IPS DF 6.9 (cell line): Measurements from ENCODE around the gene FNDC10.

Experiments
- DNase-seq: peaks from one replicate; pipeline ENCODE4 v3.0.0-alpha.2; 2013; ENCODE audit warnings: low read depth, low spot score
- H3K27ac ChIP-seq: one replicate; pipeline ENCODE4 v1.5.1; 2013; ENCODE audit warnings: low read length, control low read depth
- H3K27me3 ChIP-seq: 2 replicates; pipeline ENCODE4 v1.6.1; 2013; ENCODE audit warnings: mild to moderate bottlenecking, low read length; ENCODE audit not compliant: control insufficient read depth, insufficient read depth
- H3K36me3 ChIP-seq: 2 replicates; pipeline ENCODE4 v1.6.1; 2013; ENCODE audit warnings: low read length; ENCODE audit not compliant: control insufficient read depth, insufficient read depth
- H3K4me1 ChIP-seq: 2 replicates; pipeline ENCODE4 v1.6.1; 2013; ENCODE audit warnings: low read length; ENCODE audit not compliant: control insufficient read depth, insufficient read depth
- H3K4me3 ChIP-seq: 2 replicates; pipeline ENCODE4 v1.5.1; 2013; ENCODE audit warnings: mild to moderate bottlenecking, low read length
- H3K9me3 ChIP-seq: 2 replicates; pipeline ENCODE4 v1.6.1; 2013; ENCODE audit warnings: low read length, inconsistent platforms; ENCODE audit not compliant: control insufficient read depth, insufficient read depth
- WGBS: extraction: QIAGEN DNeasy Blood & Tissue Kit; methylation state at CpG from one replicate; pipeline ENCODE4 v1.1.7; 2013; ENCODE audit warnings: mixed read lengths, missing lambda C conversion rate; ENCODE audit not compliant: insufficient read length, insufficient coverage; 5-methylcytosine and 5-hydroxymethylcytosine counted together

FNDC10 gene

DNA sequence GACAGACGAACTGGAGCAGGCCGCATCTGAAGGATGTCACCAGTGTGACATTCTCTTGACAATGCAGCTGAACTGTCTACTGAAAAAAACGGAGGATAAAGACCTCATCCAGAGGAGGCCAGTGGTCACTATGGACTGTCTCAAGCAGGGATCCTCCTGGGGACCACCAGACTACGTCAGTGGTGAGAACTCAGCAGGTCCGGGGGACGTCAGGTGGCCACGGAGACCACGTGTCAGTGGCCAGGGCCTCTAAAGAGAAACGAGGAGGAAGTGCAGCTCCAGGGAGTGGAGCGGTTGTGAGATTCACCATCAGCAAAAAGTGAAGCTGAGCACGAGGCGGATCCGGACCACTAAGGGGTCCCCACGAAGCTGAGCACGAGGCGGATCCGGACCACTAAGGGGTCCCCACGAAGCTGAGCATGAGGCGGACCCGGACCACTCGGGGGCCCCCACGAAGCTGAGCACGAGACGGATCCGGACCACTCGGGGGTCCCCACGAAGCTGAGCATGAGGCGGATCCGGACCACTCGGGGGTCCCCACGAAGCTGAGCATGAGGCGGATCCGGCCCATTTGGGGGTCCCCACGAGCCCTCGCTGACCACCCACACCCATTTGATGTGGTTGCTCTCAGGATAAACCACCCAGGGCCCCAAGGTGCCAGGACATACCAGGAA lies 46.0 kb downstream of the FNDC10 start:
- Histone ChIP-seq H3K4me1 (no peaks in the 10 kb centered on the region), H3K27me3 (no peaks in the 10 kb centered on the region), H3K4me3 (no peak overlapping the region), H3K27ac (no peak overlapping the region), H3K36me3 (no peaks in the 10 kb centered on the region), H3K9me3 (no peaks in the 10 kb centered on the region)
- WGBS, result no CpG with 5 or more reads among the region's 35 CpGs
- no peak for DNase-seq

DNA sequence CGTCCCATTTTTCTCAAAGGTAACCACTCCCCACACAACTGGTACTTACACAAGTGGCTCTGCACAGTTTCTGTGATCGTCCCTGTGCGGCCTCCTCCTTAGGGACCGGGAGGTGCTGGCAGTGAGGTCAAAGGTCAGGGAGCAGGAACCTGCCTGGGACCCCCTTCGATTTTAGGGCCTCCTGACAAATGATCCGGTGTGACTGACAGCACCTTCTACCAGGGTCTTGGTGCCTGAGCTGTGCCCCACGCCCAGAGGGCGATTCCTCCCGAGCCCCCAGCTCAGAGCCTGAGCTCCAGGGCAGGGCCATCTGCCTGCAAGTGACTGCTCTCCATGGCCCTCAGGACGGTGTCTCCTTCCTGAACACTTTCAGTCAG lies 47.7 kb downstream of the FNDC10 start:
- WGBS, result no CpG with 5 or more reads among the region's 10 CpGs
- DNase-seq, result no peak
- Histone ChIP-seq H3K4me3 (no peak overlapping the region), H3K4me1 (no peaks in the 10 kb centered on the region), H3K27ac (no peak overlapping the region), H3K9me3 (no peaks in the 10 kb centered on the region), H3K36me3 (no peaks in the 10 kb centered on the region; the same call in 1 of the 2 replicates), H3K27me3 (no peaks in the 10 kb centered on the region)

DNA sequence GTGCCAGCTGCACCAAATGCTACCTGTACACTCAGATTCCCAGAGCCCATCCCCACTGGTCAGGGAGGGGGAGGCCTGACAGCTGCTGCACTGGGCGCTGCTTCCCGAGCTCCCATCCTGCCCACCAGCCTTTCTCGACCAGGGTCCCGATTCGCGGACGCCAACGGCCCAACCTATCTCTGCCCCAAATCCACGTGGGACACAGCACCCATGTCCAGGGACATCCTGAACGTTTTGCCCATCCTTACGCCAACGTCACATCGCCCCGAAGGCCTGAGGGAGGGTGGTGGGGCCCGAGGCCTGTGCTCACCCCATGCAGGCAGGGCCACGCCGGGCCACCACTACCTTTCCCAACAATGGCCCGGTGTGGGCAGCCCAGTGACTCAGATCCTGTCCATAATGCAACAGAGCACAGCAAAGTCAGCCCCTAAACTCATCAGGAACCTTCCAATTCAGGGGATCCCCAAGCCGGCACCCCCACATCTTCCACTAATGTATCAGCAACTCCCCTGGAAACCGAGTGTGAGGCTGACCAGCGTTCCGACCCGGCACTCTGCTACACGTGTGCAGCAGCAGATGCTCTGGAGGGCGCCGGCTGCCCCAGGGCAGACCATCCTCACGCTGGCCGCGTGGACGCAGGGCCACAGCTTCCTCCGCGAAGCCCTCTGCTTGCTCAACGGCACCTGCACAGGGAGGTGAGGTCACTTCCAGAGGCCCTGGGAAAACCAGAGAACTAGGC lies 48.2 kb downstream of the FNDC10 start:
- DNase-seq, result no peak
- H3K36me3 ChIP-seq, result no peaks in the 10 kb centered on the region; the same call in 1 of the 2 replicates
- no peaks in the 10 kb centered on the region for H3K4me1 ChIP-seq
- no peaks in the 10 kb centered on the region for H3K9me3 ChIP-seq
- H3K27ac ChIP-seq, result no peak overlapping the region
- H3K27me3 ChIP-seq, result no peaks in the 10 kb centered on the region
- no peak overlapping the region for H3K4me3 ChIP-seq
- no CpG with 5 or more reads among the region's 33 CpGs for WGBS

DNA sequence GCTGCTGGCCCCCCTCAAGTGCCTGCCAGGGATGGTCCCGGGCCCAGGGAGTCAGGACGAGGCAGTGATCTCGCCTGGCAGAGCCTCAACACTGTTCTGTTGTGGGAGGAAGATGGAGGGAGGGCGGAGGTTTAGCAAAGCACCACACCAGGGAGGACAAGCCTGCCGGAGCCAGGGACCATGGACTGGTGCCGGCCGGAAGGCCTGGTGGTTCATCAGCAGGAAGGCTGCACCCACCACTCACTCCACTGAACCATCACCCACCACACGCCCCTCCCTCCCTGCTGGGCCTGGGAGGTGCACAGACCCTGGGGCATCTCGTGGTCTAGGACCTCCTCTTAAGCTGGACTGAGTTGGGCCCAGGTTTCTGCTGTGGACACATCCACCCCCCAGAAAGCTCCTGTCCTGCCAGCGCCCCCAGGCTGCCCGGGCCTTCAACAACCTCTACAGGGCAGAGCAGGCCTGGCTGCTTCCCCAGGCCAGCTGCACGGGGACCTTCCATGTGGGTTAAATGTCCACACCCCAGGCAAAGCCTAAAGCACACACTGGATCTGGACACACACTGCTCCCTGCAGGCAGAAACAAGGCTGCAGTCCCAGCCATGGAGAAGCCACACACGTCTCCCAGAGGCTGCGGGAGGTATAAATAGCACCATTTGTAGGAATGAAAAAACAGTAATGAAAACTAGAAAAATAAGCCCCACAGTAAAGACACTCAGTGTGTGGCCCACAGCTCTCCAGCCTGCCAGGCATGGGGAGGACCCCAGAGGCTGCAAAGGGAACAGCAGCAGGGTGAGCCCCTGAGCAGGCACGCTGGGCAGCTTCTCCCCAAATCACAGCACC lies 49.1 kb downstream of the FNDC10 start:
- Histone ChIP-seq H3K4me3 (no peak overlapping the region), H3K27me3 (no peaks in the 10 kb centered on the region), H3K9me3 (no peaks in the 10 kb centered on the region), H3K36me3 (no peaks in the 10 kb centered on the region; the same call in 1 of the 2 replicates), H3K4me1 (no peaks in the 10 kb centered on the region), H3K27ac (no peak overlapping the region)
- no CpG with 5 or more reads among the region's 15 CpGs for WGBS
- DNase-seq, result no peak

DNA sequence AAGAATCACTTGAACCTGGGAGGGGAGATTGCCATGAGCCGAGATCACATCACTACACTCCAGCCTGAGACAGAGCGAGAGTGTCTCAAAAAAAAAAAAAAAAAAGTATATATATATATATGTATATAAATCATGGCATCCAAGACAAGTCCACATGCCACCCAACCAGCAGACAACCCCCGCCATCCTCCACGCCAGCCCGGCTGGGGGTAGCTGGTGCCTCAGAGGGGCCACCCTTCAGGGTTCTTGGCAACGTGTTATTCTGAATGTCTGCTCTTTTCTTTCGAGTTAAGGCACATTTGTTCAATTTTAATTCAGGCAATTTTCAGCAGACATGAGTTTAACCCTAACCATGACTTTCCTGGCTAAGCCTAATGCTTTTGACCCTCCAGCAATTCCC lies 49.8 kb downstream of the FNDC10 start:
- no peaks in the 10 kb centered on the region for H3K9me3 ChIP-seq
- WGBS, result no CpG with 5 or more reads among the region's 7 CpGs
- DNase-seq, result no peak
- no peaks in the 10 kb centered on the region for H3K4me1 ChIP-seq
- no peak overlapping the region for H3K27ac ChIP-seq
- no peaks in the 10 kb centered on the region for H3K27me3 ChIP-seq
- no peaks in the 10 kb centered on the region; the same call in 1 of the 2 replicates for H3K36me3 ChIP-seq
- H3K4me3 ChIP-seq, result no peak overlapping the region

- Histone ChIP-seq H3K27ac (no peak overlapping the region), H3K36me3 (no peaks in the 10 kb centered on the region; the same call in 1 of the 2 replicates)
- no CpG with 5 or more reads among the region's 14 CpGs for WGBS
Measured at GRCh38 chr1:1548591-1548990, 51.3 kb downstream of the FNDC10 start.

More at GRCh38 chr1:1548591-1548990, 51.3 kb downstream of the FNDC10 start:
- no peak for DNase-seq
- no peaks in the 10 kb centered on the region for H3K9me3 ChIP-seq
- H3K4me1 ChIP-seq, result no peaks in the 10 kb centered on the region
- no peak overlapping the region for H3K4me3 ChIP-seq
- H3K27me3 ChIP-seq, result no peaks in the 10 kb centered on the region
